ENCODE measurements around the gene RPL39L. TPM values are rescaled to one million over a fixed set of nuclear protein-coding genes. Genes with fewer than 3 reads are reported as not detected.

RPL39L gene
- total RNA-seq, 1 donor from 2014 or later, result 10.8 TPM

- Histone ChIP-seq H3K36me3 (peaks cover 0 to 7% of the 10 kb centered on the region in 2 donors), H3K9me3 (no peaks in the 10 kb centered on the region), H3K4me3 (no peak overlapping the region), H3K27me3 (no peaks in the 10 kb centered on the region), H3K27ac (no peak overlapping the region), H3K4me1 (no peaks in the 10 kb centered on the region)
- no peak for DNase-seq (ENCODE audit: extremely low spot score in 2 of 2)
- intact Hi-C loops (cut with DNase I), result no loop called here
- TF ChIP-seq CTCF (IDR thresholded peaks at IDR 0.05) (no peak), POLR2A (IDR thresholded peaks at IDR 0.05) (no peak), POLR2AphosphoS5 (IDR thresholded peaks at IDR 0.05; ENCODE audit: insufficient read depth in 1 of 2, low read depth in 1 of 2) (no peak)
These were observed 59.9 kb downstream of the RPL39L start for GRCh38 chr3:187079090-187080022.

- no peak for DNase-seq (ENCODE audit: extremely low spot score in 2 of 2)
- peaks cover 0 to 10% of the 10 kb centered on the region in 2 donors for H3K36me3 ChIP-seq
- H3K27ac ChIP-seq, result no peak overlapping the region
- no peaks in the 10 kb centered on the region for H3K27me3 ChIP-seq
- H3K9me3 ChIP-seq, result no peaks in the 10 kb centered on the region
- no peaks in the 10 kb centered on the region for H3K4me1 ChIP-seq
- H3K4me3 ChIP-seq, result no peak overlapping the region
- intact Hi-C loops (cut with DNase I), result no loop called here
- TF ChIP-seq CTCF (IDR thresholded peaks at IDR 0.05) (no peak), POLR2A (IDR thresholded peaks at IDR 0.05) (no peak), POLR2AphosphoS5 (IDR thresholded peaks at IDR 0.05; ENCODE audit: insufficient read depth in 1 of 2, low read depth in 1 of 2) (no peak)
These were observed 61.8 kb downstream of the RPL39L start for GRCh38 chr3:187077537-187077936.

- Histone ChIP-seq H3K27ac (no peak overlapping the region), H3K36me3 (peaks cover 0 to 10% of the 10 kb centered on the region in 2 donors), H3K4me3 (no peak overlapping the region), H3K4me1 (no peaks in the 10 kb centered on the region), H3K27me3 (no peaks in the 10 kb centered on the region), H3K9me3 (no peaks in the 10 kb centered on the region)
- intact Hi-C loops (cut with DNase I), result no loop called here
- DNase-seq (ENCODE audit: extremely low spot score in 2 of 2), result no peak
- no peak for TF ChIP-seq POLR2AphosphoS5 (IDR thresholded peaks at IDR 0.05; ENCODE audit: insufficient read depth in 1 of 2, low read depth in 1 of 2)
- TF ChIP-seq POLR2A (IDR thresholded peaks at IDR 0.05), result no peak
- TF ChIP-seq CTCF (IDR thresholded peaks at IDR 0.05), result no peak
These were observed 62.2 kb downstream of the RPL39L start for GRCh38 chr3:187077085-187077484.

GRCh38 chr3:187076297-187076696 is 63.0 kb downstream of the RPL39L start:
- TF ChIP-seq POLR2AphosphoS5 (IDR thresholded peaks at IDR 0.05; ENCODE audit: insufficient read depth in 1 of 2, low read depth in 1 of 2), result no peak
- no peak for TF ChIP-seq POLR2A (IDR thresholded peaks at IDR 0.05)
- TF ChIP-seq CTCF (IDR thresholded peaks at IDR 0.05), result no peak
- Histone ChIP-seq H3K36me3 (peaks cover 0 to 10% of the 10 kb centered on the region in 2 donors), H3K27me3 (no peaks in the 10 kb centered on the region), H3K4me3 (no peak overlapping the region), H3K4me1 (no peaks in the 10 kb centered on the region), H3K27ac (no peak overlapping the region), H3K9me3 (no peaks in the 10 kb centered on the region)
- no peak for DNase-seq (ENCODE audit: extremely low spot score in 2 of 2)
- intact Hi-C loops (cut with DNase I), result no loop called here

- intact Hi-C loops (cut with DNase I), result no loop called here
- no peak for DNase-seq (ENCODE audit: extremely low spot score in 2 of 2)
- no peaks in the 10 kb centered on the region for H3K9me3 ChIP-seq
- no peaks in the 10 kb centered on the region for H3K4me1 ChIP-seq
- H3K4me3 ChIP-seq, result no peak overlapping the region
- peaks cover 0 to 10% of the 10 kb centered on the region in 2 donors for H3K36me3 ChIP-seq
- H3K27ac ChIP-seq, result no peak overlapping the region
- no peak for TF ChIP-seq POLR2A (IDR thresholded peaks at IDR 0.05)
- no peak for TF ChIP-seq POLR2AphosphoS5 (IDR thresholded peaks at IDR 0.05; ENCODE audit: insufficient read depth in 1 of 2, low read depth in 1 of 2)
- H3K27me3 ChIP-seq, result no peaks in the 10 kb centered on the region
These were observed 64.5 kb downstream of the RPL39L start for GRCh38 chr3:187074846-187075245.
